BLaER1 (cell line): ENCODE measurements around the gene KREMEN2.

ENCODE experiments used
- H3K27ac ChIP-seq: shearing (Covaris generic); formaldehyde crosslinking; 2 replicates; pipeline ENCODE4 v1.8.1; 2022
- H3K27me3 ChIP-seq: shearing (Covaris generic); formaldehyde crosslinking; 2 replicates; pipeline ENCODE4 v1.8.1; 2022
- H3K36me3 ChIP-seq: shearing (Covaris generic); formaldehyde crosslinking; 2 replicates; pipeline ENCODE4 v1.8.1; 2022
- H3K4me1 ChIP-seq: shearing (Covaris generic); formaldehyde crosslinking; 2 replicates; pipeline ENCODE4 v1.8.1; 2022
- H3K4me2 ChIP-seq: shearing (Covaris generic); formaldehyde crosslinking; 2 replicates; pipeline ENCODE4 v1.8.1; 2022
- H3K4me3 ChIP-seq: shearing (Covaris generic); formaldehyde crosslinking; 2 replicates; pipeline ENCODE4 v1.8.1; 2022
- H3K9ac ChIP-seq: shearing (Covaris generic); formaldehyde crosslinking; 2 replicates; pipeline ENCODE4 v1.8.1; 2022
- H3K9me3 ChIP-seq: shearing (Covaris generic); formaldehyde crosslinking; 2 replicates; pipeline ENCODE4 v1.8.1; 2022
- H4K20me1 ChIP-seq: shearing (Covaris generic); formaldehyde crosslinking; 2 replicates; pipeline ENCODE4 v1.8.1; 2022
- Cebpa-rat ChIP-seq: shearing (Covaris generic); IDR thresholded peaks from 2 replicates; pipeline ENCODE4 v1.8.1; 2022

The KREMEN2 gene

DNA sequence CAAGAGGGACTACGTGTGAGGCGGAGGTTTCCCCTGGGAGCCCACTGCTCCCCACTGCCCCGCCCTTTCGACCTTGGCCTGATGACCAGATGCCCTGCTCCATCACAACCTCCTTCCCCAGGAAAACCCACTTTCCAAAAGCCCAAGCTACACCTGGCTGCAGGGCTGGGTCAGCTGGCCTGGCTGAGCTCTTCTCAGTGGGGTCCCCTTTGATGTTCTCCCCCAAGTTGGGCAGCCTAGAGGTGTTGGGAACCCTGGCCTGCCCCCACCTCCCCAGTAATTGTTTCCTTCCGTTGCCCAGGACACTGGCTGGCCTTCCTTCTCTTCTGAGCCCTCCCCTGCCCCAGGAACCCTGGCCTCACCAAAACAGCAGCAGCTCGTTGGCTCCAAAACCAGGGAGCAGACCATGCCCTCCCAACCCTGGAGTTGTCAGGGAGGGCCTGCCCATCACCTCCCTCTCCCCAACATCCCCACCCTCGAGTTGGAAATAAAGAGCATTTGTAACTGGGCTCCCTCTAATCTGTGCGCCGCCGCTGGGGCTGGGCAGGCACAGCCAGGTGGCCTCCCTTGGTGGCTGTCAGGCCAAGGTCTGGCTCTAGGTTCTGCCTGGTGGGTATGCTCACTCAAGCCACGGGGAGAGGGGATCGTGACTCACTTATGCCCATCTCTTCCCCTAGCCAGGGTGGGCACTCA, 50.1 kb downstream of the KREMEN2 start:
- H3K36me3 ChIP-seq: no peaks in the 10 kb centered on the region
- peaks cover 13% of the 10 kb centered on the region; the same call in 1 of the 2 replicates for H4K20me1 ChIP-seq
- no peak overlapping the region for H3K9ac ChIP-seq
- no peak overlapping the region for H3K4me3 ChIP-seq
- H3K27me3 ChIP-seq: peaks cover 64% of the 10 kb centered on the region
- TF ChIP-seq Cebpa-rat: no peak
- no peaks in the 10 kb centered on the region for H3K9me3 ChIP-seq
- no peak overlapping the region for H3K27ac ChIP-seq
- H3K4me2 ChIP-seq: no peak overlapping the region
- H3K4me1 ChIP-seq: peaks cover 25% of the 10 kb centered on the region

DNA sequence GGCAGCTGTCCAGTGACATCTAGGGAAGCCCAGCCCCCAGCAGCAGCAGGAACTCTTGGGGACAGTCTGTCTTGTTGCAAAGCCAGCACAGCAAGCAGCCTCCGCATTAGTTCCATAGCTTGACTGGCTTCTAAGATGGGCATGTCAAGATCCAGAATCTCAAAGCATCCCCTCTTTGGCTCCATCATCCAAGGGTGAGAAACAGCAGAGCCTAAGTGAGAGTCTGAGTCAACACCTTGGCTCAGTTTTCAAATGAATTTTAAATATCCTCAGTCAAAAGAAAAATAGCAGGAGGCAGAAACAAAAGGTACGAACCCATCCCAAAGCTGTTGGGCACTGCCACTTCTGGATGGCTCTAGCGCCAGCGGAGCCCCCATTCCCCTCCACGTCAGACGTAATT, 50.9 kb downstream of the KREMEN2 start:
- H3K4me3 ChIP-seq: no peak overlapping the region
- no peak overlapping the region for H3K27ac ChIP-seq
- peaks cover 13% of the 10 kb centered on the region; the same call in 1 of the 2 replicates for H4K20me1 ChIP-seq
- TF ChIP-seq Cebpa-rat: no peak
- no peaks in the 10 kb centered on the region for H3K9me3 ChIP-seq
- H3K9ac ChIP-seq: no peak overlapping the region
- no peaks in the 10 kb centered on the region for H3K36me3 ChIP-seq
- H3K4me1 ChIP-seq: peaks cover 32% of the 10 kb centered on the region
- peaks cover 60% of the 10 kb centered on the region for H3K27me3 ChIP-seq
- H3K4me2 ChIP-seq: no peak overlapping the region

DNA sequence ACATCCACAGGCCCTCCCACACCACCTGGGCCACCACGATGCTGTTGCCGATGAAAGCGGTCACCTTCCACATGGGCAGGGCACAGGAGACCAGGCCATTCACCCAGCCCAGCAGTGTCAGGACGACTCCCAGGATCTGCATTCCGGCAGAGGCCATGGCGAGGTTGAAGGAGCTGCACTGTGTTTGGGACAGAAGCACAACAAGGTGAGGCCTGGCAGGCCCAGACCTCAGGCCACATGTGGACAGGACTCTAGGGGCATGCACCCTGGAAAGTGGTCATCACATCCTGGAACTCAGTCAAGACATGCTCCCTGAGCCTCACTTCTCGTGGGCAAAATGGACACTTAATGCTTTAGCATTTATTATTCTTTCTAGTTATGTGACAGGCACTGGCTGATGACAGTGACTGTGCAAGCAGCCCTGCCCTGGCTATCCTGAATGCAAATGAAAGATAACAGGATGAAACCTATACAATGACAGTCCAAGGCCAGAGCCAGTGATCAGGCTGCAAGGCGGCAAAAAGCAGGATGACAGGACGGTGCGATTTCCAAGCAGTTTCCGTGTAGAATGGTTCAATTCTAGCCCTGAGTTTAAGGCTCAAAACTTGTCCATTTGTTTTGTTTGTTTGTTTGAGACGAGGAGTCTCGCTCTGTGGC, 51.9 kb downstream of the KREMEN2 start:
- H3K4me2 ChIP-seq: no peak overlapping the region
- H3K4me3 ChIP-seq: no peak overlapping the region
- no peak overlapping the region for H3K9ac ChIP-seq
- H3K9me3 ChIP-seq: no peaks in the 10 kb centered on the region
- no peak overlapping the region for H3K27ac ChIP-seq
- peaks cover 40% of the 10 kb centered on the region for H3K4me1 ChIP-seq
- peaks cover 63% of the 10 kb centered on the region for H3K27me3 ChIP-seq
- no peak for TF ChIP-seq Cebpa-rat
- no peaks in the 10 kb centered on the region for H3K36me3 ChIP-seq
- H4K20me1 ChIP-seq: peaks cover 13% of the 10 kb centered on the region

DNA sequence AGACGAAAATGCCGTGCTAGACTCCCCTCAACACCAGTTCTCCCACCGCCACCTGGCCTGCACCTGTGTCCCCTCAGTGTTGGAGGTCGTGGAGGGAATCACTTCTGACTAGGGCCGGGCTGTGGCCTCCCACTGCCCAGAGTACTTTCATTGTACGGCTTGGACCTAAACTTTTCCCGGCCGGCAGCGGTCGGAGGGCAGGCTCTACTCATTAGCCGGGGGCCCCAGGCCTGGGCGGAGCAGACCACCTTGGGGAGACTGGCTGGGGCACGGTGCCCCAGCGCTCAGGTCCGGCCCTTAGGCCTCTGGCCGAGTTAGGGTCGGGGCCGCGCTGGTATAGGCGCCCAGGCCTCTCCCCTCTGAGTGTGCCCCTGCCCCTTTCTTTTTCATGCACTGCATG, 53.3 kb downstream of the KREMEN2 start:
- H3K4me3 ChIP-seq: no peak overlapping the region
- no peaks in the 10 kb centered on the region for H3K36me3 ChIP-seq
- peaks cover 47% of the 10 kb centered on the region for H3K4me1 ChIP-seq
- H3K9me3 ChIP-seq: no peaks in the 10 kb centered on the region
- peaks cover 58% of the 10 kb centered on the region for H3K27me3 ChIP-seq
- no peak overlapping the region for H3K4me2 ChIP-seq
- H4K20me1 ChIP-seq: peaks cover 25% of the 10 kb centered on the region
- TF ChIP-seq Cebpa-rat: no peak
- no peak overlapping the region for H3K27ac ChIP-seq
- H3K9ac ChIP-seq: no peak overlapping the region
